ENCODE measurements around the gene OSCP1.

The OSCP1 gene

DNA sequence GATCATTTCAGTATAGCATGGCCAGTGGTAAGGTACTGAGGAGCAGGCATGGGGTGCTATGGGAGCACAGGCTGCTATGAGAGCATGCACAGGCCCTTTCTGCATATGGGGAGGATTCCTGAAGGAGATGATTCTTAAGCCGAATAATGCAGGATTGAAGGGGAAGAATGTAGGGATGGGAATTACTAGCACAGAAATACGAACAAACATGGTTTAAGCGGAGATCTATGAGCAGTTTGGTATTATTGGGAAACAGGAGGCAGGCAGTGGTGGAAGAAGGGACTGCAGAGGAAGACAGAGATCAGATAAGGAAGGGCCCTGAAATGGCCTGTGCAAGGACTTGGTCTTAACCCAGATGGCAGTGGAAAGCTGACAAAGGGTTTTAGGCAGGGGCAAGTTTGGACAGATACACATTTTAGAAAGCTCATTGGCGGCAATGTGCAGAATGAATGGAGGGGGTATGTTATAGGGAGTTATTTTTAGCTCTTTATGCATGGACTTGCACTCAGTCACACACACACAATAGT lies 1.7 kb downstream of the OSCP1 start:
- no peak for DNase-seq (ENCODE audit: extremely low spot score)
- CTCF ChIA-PET = interaction anchor here (0.8 to 1.3 kb wide), 2 partner anchors 15 to 28 kb away, joined by 3 read pairs; partner anchors contain the start of gene MRPS15
- TF ChIP-seq CTCF (IDR thresholded peaks at IDR 0.05; ENCODE audit: control extremely low read depth, extremely low read depth, low read depth, missing control alignments) = no peak
- POLR2A ChIA-PET = interaction anchor here (0.9 kb wide), 1 partner anchor 16 kb away, joined by 9 read pairs; the partner anchor contains the start of gene MRPS15

- POLR2A ChIA-PET = no interaction called here
- CTCF ChIA-PET = no interaction called here
- no peak for TF ChIP-seq CTCF (IDR thresholded peaks at IDR 0.05; ENCODE audit: control extremely low read depth, extremely low read depth, low read depth, missing control alignments)
- DNase-seq (ENCODE audit: extremely low spot score) = no peak
These were observed 2.8 kb downstream of the OSCP1 start for GRCh38 chr1:36447450-36447849.

DNA sequence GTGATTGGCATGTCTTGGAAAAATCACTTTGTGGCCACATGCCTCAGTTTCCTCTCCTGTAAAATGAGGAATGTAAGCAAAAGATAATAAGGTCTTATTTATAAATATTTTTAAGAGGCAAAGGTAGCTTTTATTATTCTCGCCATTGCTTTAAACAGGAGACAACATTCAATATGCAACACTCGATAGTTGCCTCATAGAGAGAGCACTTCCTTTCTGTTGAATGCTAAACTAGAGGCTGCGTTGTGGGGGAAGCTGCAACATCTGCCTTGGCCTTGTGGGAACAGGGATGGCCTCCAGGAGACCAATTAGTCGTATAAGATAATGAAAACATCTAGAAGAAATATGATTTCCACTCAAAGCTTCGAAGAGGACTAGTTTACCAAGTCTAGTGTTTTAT lies 3.5 kb downstream of the OSCP1 start:
- TF ChIP-seq CTCF (IDR thresholded peaks at IDR 0.05; ENCODE audit: control extremely low read depth, extremely low read depth, low read depth, missing control alignments) = no peak
- no peak for DNase-seq (ENCODE audit: extremely low spot score)
- POLR2A ChIA-PET = no interaction called here
- CTCF ChIA-PET = interaction anchor here (0.8 to 1.6 kb wide), 3 partner anchors 12 to 28 kb away, joined by 3 to 10 read pairs (median 4); no protein-coding TSS in a partner anchor

GRCh38 chr1:36446271-36446670 lies 4.0 kb downstream of the OSCP1 start:
- peak; percentile 62 for TF ChIP-seq CTCF (IDR thresholded peaks at IDR 0.05; ENCODE audit: control extremely low read depth, extremely low read depth, low read depth, missing control alignments)
- ChIA-PET POLR2A (no interaction called here), CTCF (interaction anchor here (0.8 to 1.6 kb wide), 3 partner anchors 13 to 29 kb away, joined by 3 to 10 read pairs (median 4); no protein-coding TSS in a partner anchor)
- peak; percentile 30 for DNase-seq (ENCODE audit: extremely low spot score)

DNA sequence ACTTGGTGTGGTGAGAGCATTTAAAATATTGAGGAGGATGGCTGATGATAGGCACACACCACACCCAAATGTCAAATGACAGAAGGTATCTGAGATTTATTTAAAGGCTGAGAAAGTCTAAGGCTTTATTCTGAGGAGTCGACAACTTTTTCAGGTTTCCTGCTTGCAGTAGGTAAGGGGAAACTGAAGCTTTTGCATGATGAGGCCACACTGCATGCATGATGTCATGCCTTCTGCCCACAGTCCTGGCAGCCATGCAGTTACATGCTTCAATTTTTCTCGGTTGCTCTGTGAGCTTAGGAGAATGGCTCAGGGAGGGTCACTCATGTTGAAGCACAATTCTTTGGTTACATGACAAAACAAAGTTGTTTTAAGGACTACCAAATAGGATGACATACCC lies 7.0 kb downstream of the OSCP1 start:
- POLR2A ChIA-PET = no interaction called here
- CTCF ChIA-PET = no interaction called here
- no peak for DNase-seq (ENCODE audit: extremely low spot score)
- no peak for TF ChIP-seq CTCF (IDR thresholded peaks at IDR 0.05; ENCODE audit: control extremely low read depth, extremely low read depth, low read depth, missing control alignments)

GRCh38 chr1:36442337-36442736 lies 7.9 kb downstream of the OSCP1 start:
- no peak for TF ChIP-seq CTCF (IDR thresholded peaks at IDR 0.05; ENCODE audit: control extremely low read depth, extremely low read depth, low read depth, missing control alignments)
- ChIA-PET POLR2A (no interaction called here), CTCF (interaction anchor here (0.6 kb wide), 1 partner anchor 33 kb away, joined by 3 read pairs; no protein-coding TSS in a partner anchor)
- DNase-seq (ENCODE audit: extremely low spot score) = no peak
